ENCODE results near the gene TNFRSF19. TPM values are rescaled to one million over a fixed set of nuclear protein-coding genes. Genes with fewer than 3 reads are reported as not detected.

Gene TNFRSF19
- total and polyA plus RNA-seq, 3 donors from 2014 or later, result 5.7 to 8.4 (median 6.2) TPM

GRCh38 chr13:23643338-23644125 is 73.3 kb downstream of the TNFRSF19 start:
- WGBS, 2 donors, result 40 to 56% methylated on average over 4 of the region's 4 CpGs
- TF ChIP-seq, protein P1, sequence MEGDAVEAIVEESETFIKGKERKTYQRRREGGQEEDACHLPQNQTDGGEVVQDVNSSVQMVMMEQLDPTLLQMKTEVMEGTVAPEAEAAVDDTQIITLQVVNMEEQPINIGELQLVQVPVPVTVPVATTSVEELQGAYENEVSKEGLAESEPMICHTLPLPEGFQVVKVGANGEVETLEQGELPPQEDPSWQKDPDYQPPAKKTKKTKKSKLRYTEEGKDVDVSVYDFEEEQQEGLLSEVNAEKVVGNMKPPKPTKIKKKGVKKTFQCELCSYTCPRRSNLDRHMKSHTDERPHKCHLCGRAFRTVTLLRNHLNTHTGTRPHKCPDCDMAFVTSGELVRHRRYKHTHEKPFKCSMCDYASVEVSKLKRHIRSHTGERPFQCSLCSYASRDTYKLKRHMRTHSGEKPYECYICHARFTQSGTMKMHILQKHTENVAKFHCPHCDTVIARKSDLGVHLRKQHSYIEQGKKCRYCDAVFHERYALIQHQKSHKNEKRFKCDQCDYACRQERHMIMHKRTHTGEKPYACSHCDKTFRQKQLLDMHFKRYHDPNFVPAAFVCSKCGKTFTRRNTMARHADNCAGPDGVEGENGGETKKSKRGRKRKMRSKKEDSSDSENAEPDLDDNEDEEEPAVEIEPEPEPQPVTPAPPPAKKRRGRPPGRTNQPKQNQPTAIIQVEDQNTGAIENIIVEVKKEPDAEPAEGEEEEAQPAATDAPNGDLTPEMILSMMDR (IDR thresholded peaks at IDR 0.05), result no peak
- no peak for TF ChIP-seq POLR2A (IDR thresholded peaks at IDR 0.05)
- H3K9me3 ChIP-seq, result no peaks in the 10 kb centered on the region
- no peak overlapping the region for H3K27ac ChIP-seq
- no peak for DNase-seq
- H3K36me3 ChIP-seq (ENCODE audit: low read depth, missing control alignments), result no peaks in the 10 kb centered on the region
- intact Hi-C loops (cut with DNase I; ENCODE audit: low total_unique reads), result no loop called here
- H3K27me3 ChIP-seq, result no peaks in the 10 kb centered on the region
- H3K4me3 ChIP-seq, result no peak overlapping the region
- H3K4me1 ChIP-seq, result peaks cover 15% of the 10 kb centered on the region

GRCh38 chr13:23644126-23644419 is 73.9 kb downstream of the TNFRSF19 start:
- Histone ChIP-seq H3K9me3 (no peaks in the 10 kb centered on the region), H3K27ac (no peak overlapping the region), H3K4me3 (no peak overlapping the region), H3K27me3 (no peaks in the 10 kb centered on the region), H3K4me1 (peaks cover 13% of the 10 kb centered on the region), H3K36me3 (ENCODE audit: low read depth, missing control alignments) (no peaks in the 10 kb centered on the region)
- intact Hi-C loops (cut with DNase I; ENCODE audit: low total_unique reads), result no loop called here
- 46 to 77% methylated on average over 2 of the region's 2 CpGs for WGBS, 2 donors
- no peak for TF ChIP-seq POLR2A (IDR thresholded peaks at IDR 0.05)
- TF ChIP-seq, protein P1 (IDR thresholded peaks at IDR 0.05), result no peak
- DNase-seq, result no peak

- peaks cover 7% of the 10 kb centered on the region for H3K4me1 ChIP-seq
- no peak for DNase-seq
- H3K9me3 ChIP-seq, result no peaks in the 10 kb centered on the region
- H3K4me3 ChIP-seq, result no peak overlapping the region
- no peak overlapping the region for H3K27ac ChIP-seq
- WGBS, 2 donors, result 54 to 70% methylated on average over 5 of the region's 5 CpGs
- intact Hi-C loops (cut with DNase I; ENCODE audit: low total_unique reads), result no loop called here
- TF ChIP-seq, protein P1 (IDR thresholded peaks at IDR 0.05), result no peak
- no peak for TF ChIP-seq POLR2A (IDR thresholded peaks at IDR 0.05)
- no peaks in the 10 kb centered on the region for H3K36me3 ChIP-seq (ENCODE audit: low read depth, missing control alignments)
- no peaks in the 10 kb centered on the region for H3K27me3 ChIP-seq
These were observed 74.4 kb downstream of the TNFRSF19 start for GRCh38 chr13:23644527-23645138.

- no peaks in the 10 kb centered on the region for H3K9me3 ChIP-seq
- peaks cover 6% of the 10 kb centered on the region for H3K4me1 ChIP-seq
- 98 to 99% methylated on average over 5 of the region's 5 CpGs for WGBS, 2 donors
- DNase-seq, result no peak
- no peaks in the 10 kb centered on the region for H3K27me3 ChIP-seq
- intact Hi-C loops (cut with DNase I; ENCODE audit: low total_unique reads), result no loop called here
- H3K36me3 ChIP-seq (ENCODE audit: low read depth, missing control alignments), result no peaks in the 10 kb centered on the region
- H3K27ac ChIP-seq, result no peak overlapping the region
- no peak overlapping the region for H3K4me3 ChIP-seq
- TF ChIP-seq POLR2A (IDR thresholded peaks at IDR 0.05), result no peak
- TF ChIP-seq, protein P1 (IDR thresholded peaks at IDR 0.05), result no peak
These were observed 75.6 kb downstream of the TNFRSF19 start for GRCh38 chr13:23645851-23646250.

Measured in testis (tissue), 3 donors.